ENCODE measurements around the gene PRSS53. TPM values are rescaled to one million over a fixed set of nuclear protein-coding genes. Genes with fewer than 3 reads are reported as not detected.

PRSS53 gene
- total RNA-seq, 1 donor from 2014 or later = 1.6 TPM

GRCh38 chr16:31042866-31043265 is 45.9 kb downstream of the PRSS53 start:
- Histone ChIP-seq H3K4me3 (ENCODE audit: low read depth, low read length) (no peak overlapping the region), H3K27me3 (ENCODE audit: control insufficient read depth, insufficient read depth, low read length) (no peaks in the 10 kb centered on the region), H3K36me3 (ENCODE audit: control insufficient read depth, insufficient read depth, low read length) (peaks cover 1% of the 10 kb centered on the region)
- DNase-seq (ENCODE audit: low read depth) = no peak
- TF ChIP-seq CTCF (IDR thresholded peaks at IDR 0.05; ENCODE audit: insufficient read depth, low read length, poor library complexity, severe bottlenecking) = no peak

- Histone ChIP-seq H3K27me3 (ENCODE audit: control insufficient read depth, insufficient read depth, low read length) (no peaks in the 10 kb centered on the region), H3K4me3 (ENCODE audit: low read depth, low read length) (no peak overlapping the region), H3K36me3 (ENCODE audit: control insufficient read depth, insufficient read depth, low read length) (peaks cover 2% of the 10 kb centered on the region)
- TF ChIP-seq CTCF (IDR thresholded peaks at IDR 0.05; ENCODE audit: insufficient read depth, low read length, poor library complexity, severe bottlenecking) = no peak
- DNase-seq (ENCODE audit: low read depth) = no peak
Observed at GRCh38 chr16:31038993-31039392, 49.8 kb downstream of the PRSS53 start.

- no peak for DNase-seq (ENCODE audit: low read depth)
- Histone ChIP-seq H3K36me3 (ENCODE audit: control insufficient read depth, insufficient read depth, low read length) (peaks cover 2% of the 10 kb centered on the region), H3K27me3 (ENCODE audit: control insufficient read depth, insufficient read depth, low read length) (no peaks in the 10 kb centered on the region), H3K4me3 (ENCODE audit: low read depth, low read length) (no peak overlapping the region)
- no peak for TF ChIP-seq CTCF (IDR thresholded peaks at IDR 0.05; ENCODE audit: insufficient read depth, low read length, poor library complexity, severe bottlenecking)
Observed at GRCh38 chr16:31036691-31037090, 52.1 kb downstream of the PRSS53 start.

GRCh38 chr16:31033709-31034492 is 54.8 kb downstream of the PRSS53 start:
- Histone ChIP-seq H3K36me3 (ENCODE audit: control insufficient read depth, insufficient read depth, low read length) (peaks cover 2% of the 10 kb centered on the region), H3K4me3 (ENCODE audit: low read depth, low read length) (peak overlapping the region; percentile 100), H3K27me3 (ENCODE audit: control insufficient read depth, insufficient read depth, low read length) (no peaks in the 10 kb centered on the region)
- no peak for TF ChIP-seq CTCF (IDR thresholded peaks at IDR 0.05; ENCODE audit: insufficient read depth, low read length, poor library complexity, severe bottlenecking)
- DNase-seq (ENCODE audit: low read depth) = no peak

Other genes with a start within 250 kb of the PRSS53 start
- 43.1 and 46.3 TPM in 2 replicates for gene BCL7C, start 194.9 kb downstream of the PRSS53 start, total RNA-seq
- 1.4 and 2.1 TPM in 2 replicates for gene CTF1, start 192.3 kb downstream of the PRSS53 start, total RNA-seq
- 36.4 and 37.9 TPM in 2 replicates for gene FBXL19, start 165.4 kb downstream of the PRSS53 start, total RNA-seq
- 35.3 and 37.9 TPM in 2 replicates for gene ORAI3, start 139.9 kb downstream of the PRSS53 start, total RNA-seq
- gene SETD1A, start 131.2 kb downstream of the PRSS53 start, total RNA-seq = 7.2 TPM in 2 replicates
- 11.5 and 13.8 TPM in 2 replicates for gene HSD3B7, start 103.7 kb downstream of the PRSS53 start, total RNA-seq
- gene STX1B, start 78.3 kb downstream of the PRSS53 start, total RNA-seq = 0.07 and 0.29 TPM in 2 replicates
- gene STX4, start 55.4 kb downstream of the PRSS53 start, total RNA-seq = 26.3 and 28.0 TPM in 2 replicates
- gene ZNF668, start 14.7 kb downstream of the PRSS53 start, total RNA-seq = 23.1 and 27.8 TPM in 2 replicates
- 17.8 and 19.0 TPM in 2 replicates for gene ZNF646, start 14.5 kb downstream of the PRSS53 start, total RNA-seq
- 123 and 139 TPM in 2 replicates for gene VKORC1, start 5.9 kb upstream of the PRSS53 start, total RNA-seq
- 50.9 and 59.6 TPM in 2 replicates for gene BCKDK, start 19.4 kb upstream of the PRSS53 start, total RNA-seq
- 48.7 and 54.9 TPM in 2 replicates for gene KAT8, start 28.7 kb upstream of the PRSS53 start, total RNA-seq
- gene PRSS8, start 46.8 kb upstream of the PRSS53 start, total RNA-seq = 146 and 169 TPM in 2 replicates
- gene PRSS36, start 61.1 kb upstream of the PRSS53 start, total RNA-seq = 0.55 and 1.5 TPM in 2 replicates
- 71.9 and 83.1 TPM in 2 replicates for gene FUS, start 91.2 kb upstream of the PRSS53 start, total RNA-seq
- 38.5 and 38.6 TPM in 2 replicates for gene PYCARD, start 113.8 kb upstream of the PRSS53 start, total RNA-seq
- not detected in 2 replicates for gene TRIM72, start 125.2 kb upstream of the PRSS53 start, total RNA-seq
- gene PYDC1, start 128.2 kb upstream of the PRSS53 start, total RNA-seq = not detected in 2 replicates
- gene ITGAM, start 171.0 kb upstream of the PRSS53 start, total RNA-seq = 0.21 and 0.82 TPM in 2 replicates

Measured in kidney epithelial cell (primary cell).